Globus pallidus (tissue), 1 donor: ENCODE data around the gene PREP.
"Not testable (repeated sequence)": the region's sequence is repeated elsewhere in the genome, so short reads cannot be mapped to it uniquely, and the experiment has no call there.

Source experiments
- DNase-seq: peaks from one replicate; pipeline ENCODE4 v3.0.0-alpha.2; 2015; ENCODE audit warnings: low spot score

Gene PREP

GRCh38 chr6:105402939-105403935 lies at the start of gene PREP:
Gene PREP (minus strand): TSS chr6:105403082. CDS start chr6:105402891, 191 bp downstream.
- DNase-seq = peak; percentile 83

- no peak for DNase-seq
Observed at GRCh38 chr6:105452376-105452775, 49.5 kb upstream of the PREP start.

GRCh38 chr6:105449756-105450390 lies 47.0 kb upstream of the PREP start:
- DNase-seq = no peak

- DNase-seq = peak; percentile 8
Observed at GRCh38 chr6:105445481-105445880, 42.6 kb upstream of the PREP start.

- DNase-seq = no peak
Observed at GRCh38 chr6:105443941-105444340, 41.1 kb upstream of the PREP start.

GRCh38 chr6:105442369-105442768 lies 39.5 kb upstream of the PREP start:
- DNase-seq = no peak

- DNase-seq = no peak
Observed at GRCh38 chr6:105437236-105437635, 34.4 kb upstream of the PREP start.

- no peak for DNase-seq
Observed at GRCh38 chr6:105433723-105434122, 30.8 kb upstream of the PREP start.

- no peak for DNase-seq
Observed at GRCh38 chr6:105432797-105433196, 29.9 kb upstream of the PREP start.

GRCh38 chr6:105431226-105431625 lies 28.3 kb upstream of the PREP start:
- DNase-seq = peak; percentile 34

GRCh38 chr6:105430685-105431084 lies 27.8 kb upstream of the PREP start:
- no peak for DNase-seq

- no peak for DNase-seq
Observed at GRCh38 chr6:105429676-105430075, 26.8 kb upstream of the PREP start.

- DNase-seq = peak; percentile 9
Observed at GRCh38 chr6:105428342-105428957, 25.6 kb upstream of the PREP start.

GRCh38 chr6:105424175-105424783 lies 21.4 kb upstream of the PREP start:
- peak; percentile 47 for DNase-seq

- not testable (repeated sequence) for DNase-seq
Observed at GRCh38 chr6:105416971-105417370, 14.1 kb upstream of the PREP start.

- DNase-seq = no peak
Observed at GRCh38 chr6:105409734-105410133, 6.9 kb upstream of the PREP start.

GRCh38 chr6:105402090-105402938 lies 568 bp downstream of the PREP start:
- DNase-seq = no peak

GRCh38 chr6:105401247-105402089 lies 1.4 kb downstream of the PREP start:
- DNase-seq = no peak

- no peak for DNase-seq
Observed at GRCh38 chr6:105400501-105400900, 2.4 kb downstream of the PREP start.

- DNase-seq = no peak
Observed at GRCh38 chr6:105398859-105399258, 4.0 kb downstream of the PREP start.
